Transverse colon (tissue), 4 donors: ENCODE data around the gene IFI27L1. TPM values are rescaled to one million over a fixed set of nuclear protein-coding genes. Genes with fewer than 3 reads are reported as not detected.

ENCODE experiments used
- DNase-seq: peaks from one replicate; pipeline ENCODE4 v3.0.0-alpha.2; 2019
- H3K27ac ChIP-seq, 4 donors: fragments of 200-600 bp; sonication (generic); 2 replicates each; pipeline ENCODE4 v1.5.1; 2016 to 2018; ENCODE audit warnings: inconsistent platforms in 4 of 4
- H3K27me3 ChIP-seq: fragments of 200-600 bp; sonication (generic); 2 replicates; pipeline ENCODE4 v1.5.1; 2017; ENCODE audit warnings: inconsistent platforms
- H3K36me3 ChIP-seq, 4 donors: fragments of 200-600 bp; sonication (generic); 2 replicates each; pipeline ENCODE4 v1.5.1; 2017 to 2019; ENCODE audit warnings: inconsistent platforms in 4 of 4
- H3K4me1 ChIP-seq, 4 donors: fragments of 200-600 bp; sonication (generic); 2 replicates each; pipeline ENCODE4 v1.5.1; 2017 to 2020; ENCODE audit warnings: inconsistent platforms in 4 of 4
- H3K4me3 ChIP-seq, 4 donors: fragments of 200-600 bp; sonication (generic); 1 replicate in 1 of 4; 2 replicates in 3 of 4; pipeline versions ENCODE4 v1.5.1 to v1.6.1; 2017 to 2019; ENCODE audit warnings: inconsistent platforms in 4 of 4
- H3K9me3 ChIP-seq, 2 donors: fragments of 200-600 bp; sonication (generic); 2 replicates each; pipeline ENCODE4 v1.5.1; 2017 to 2019; ENCODE audit warnings: inconsistent platforms in 2 of 2
- EP300 ChIP-seq: sonication (generic); formaldehyde crosslinking; IDR thresholded peaks from one replicate; pipeline ENCODE4 v1.6.1; 2017; ENCODE audit warnings: antibody characterized with exemption, low read depth
- POLR2A ChIP-seq: fragments of 450-650 bp; IDR thresholded peaks from one replicate; pipeline ENCODE4 v1.6.1; 2016; ENCODE audit warnings: antibody characterized with exemption, mild to moderate bottlenecking, moderate library complexity
- POLR2AphosphoS5 ChIP-seq, 3 donors: sonication (generic); formaldehyde crosslinking; IDR thresholded peaks; one replicate each; pipeline ENCODE4 v1.6.1; 2016; ENCODE audit warnings: antibody characterized with exemption in 3 of 3
- WGBS, 2 donors: methylation state at CpG; one replicate each; pipeline ENCODE4 v1.1.5; 2018; ENCODE audit warnings: low coverage in 1 of 2; 5-methylcytosine and 5-hydroxymethylcytosine counted together
- in situ Hi-C, 4 donors: fragments of 200-750 bp; cut with MboI; loops; one replicate each; pipeline versions ENCODE4 v1.15.0 to v1.15.1; 2017; ENCODE audit warnings: low sequenced_read_pairs in 3 of 4, low pct_ligation_motif_present in 1 of 4, low pct_unique_long_range_greater_than_20kb in 1 of 4
- intact Hi-C: fragments of 100-400 bp; cut with DNase I; formaldehyde crosslinking; loops from one replicate; pipeline ENCODE4 v1.15.1; 2023; ENCODE audit warnings: low total_unique reads
- total RNA-seq, 4 donors: library from RNA; depleted of rRNA; stranded (reverse); fragments of >200 nt; gene quantifications; one replicate each; pipeline ENCODE4 v1.1.0, GENCODE V29; 2016
- TF ChIP-seq, protein P1 (sequence below), 5 experiments: fragments of 200-600 bp in 3 of 5; fragments of 450-650 bp in 2 of 5; sonication (generic) in 3 of 5; IDR thresholded peaks; 1 replicate in 2 of 5; 2 replicates in 3 of 5; pipeline ENCODE4 v1.5.1; 2016 to 2017; ENCODE audit warnings: antibody characterized with exemption in 5 of 5, inconsistent platforms in 3 of 5, mild to moderate bottlenecking in 2 of 5, moderate library complexity in 1 of 5

Gene IFI27L1
- total RNA-seq, 4 donors from 2014 or later: 12.3 to 21.3 (median 17.9) TPM; not detected in 1

DNA sequence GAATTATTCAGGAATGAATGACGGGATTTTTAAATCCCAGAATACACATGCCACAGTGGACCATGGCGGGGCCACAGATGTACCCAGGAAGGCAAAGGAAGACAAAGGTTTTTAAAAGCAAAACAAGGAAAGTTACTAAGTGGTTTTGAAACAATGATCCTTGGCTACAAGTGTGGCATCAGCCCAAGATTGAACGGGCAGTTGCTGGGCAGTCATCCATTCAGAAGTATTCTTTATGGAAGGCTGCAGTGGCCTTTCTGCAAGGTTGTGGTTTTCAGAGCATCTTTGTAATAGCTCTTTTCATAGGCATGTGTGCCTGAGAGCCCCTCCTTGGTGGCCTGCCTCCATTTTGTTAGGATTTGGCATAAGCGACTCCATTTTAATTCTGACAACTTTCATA lies 16.0 kb downstream of the IFI27L1 start:
- no peak for DNase-seq
- H3K27me3 ChIP-seq: no peaks in the 10 kb centered on the region
- H3K36me3 ChIP-seq: no peaks in the 10 kb centered on the region
- 89 to 100% methylated on average over 3 to 4 of the region's 4 CpGs for WGBS, 2 donors
- H3K4me3 ChIP-seq: no peak overlapping the region
- in situ Hi-C loops (no loop called here), intact Hi-C loops (no loop called here)
- no peak overlapping the region for H3K27ac ChIP-seq
- no peaks in the 10 kb centered on the region for H3K9me3 ChIP-seq
- peaks cover 0 to 3% (median 0%) of the 10 kb centered on the region in 4 donors for H3K4me1 ChIP-seq
- TF ChIP-seq POLR2A (no peak), POLR2AphosphoS5 (IDR thresholded peaks at IDR 0.05) (no peak), EP300 (no peak)
- TF ChIP-seq, protein P1, sequence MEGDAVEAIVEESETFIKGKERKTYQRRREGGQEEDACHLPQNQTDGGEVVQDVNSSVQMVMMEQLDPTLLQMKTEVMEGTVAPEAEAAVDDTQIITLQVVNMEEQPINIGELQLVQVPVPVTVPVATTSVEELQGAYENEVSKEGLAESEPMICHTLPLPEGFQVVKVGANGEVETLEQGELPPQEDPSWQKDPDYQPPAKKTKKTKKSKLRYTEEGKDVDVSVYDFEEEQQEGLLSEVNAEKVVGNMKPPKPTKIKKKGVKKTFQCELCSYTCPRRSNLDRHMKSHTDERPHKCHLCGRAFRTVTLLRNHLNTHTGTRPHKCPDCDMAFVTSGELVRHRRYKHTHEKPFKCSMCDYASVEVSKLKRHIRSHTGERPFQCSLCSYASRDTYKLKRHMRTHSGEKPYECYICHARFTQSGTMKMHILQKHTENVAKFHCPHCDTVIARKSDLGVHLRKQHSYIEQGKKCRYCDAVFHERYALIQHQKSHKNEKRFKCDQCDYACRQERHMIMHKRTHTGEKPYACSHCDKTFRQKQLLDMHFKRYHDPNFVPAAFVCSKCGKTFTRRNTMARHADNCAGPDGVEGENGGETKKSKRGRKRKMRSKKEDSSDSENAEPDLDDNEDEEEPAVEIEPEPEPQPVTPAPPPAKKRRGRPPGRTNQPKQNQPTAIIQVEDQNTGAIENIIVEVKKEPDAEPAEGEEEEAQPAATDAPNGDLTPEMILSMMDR (IDR thresholded peaks at IDR 0.05): no peak

DNA sequence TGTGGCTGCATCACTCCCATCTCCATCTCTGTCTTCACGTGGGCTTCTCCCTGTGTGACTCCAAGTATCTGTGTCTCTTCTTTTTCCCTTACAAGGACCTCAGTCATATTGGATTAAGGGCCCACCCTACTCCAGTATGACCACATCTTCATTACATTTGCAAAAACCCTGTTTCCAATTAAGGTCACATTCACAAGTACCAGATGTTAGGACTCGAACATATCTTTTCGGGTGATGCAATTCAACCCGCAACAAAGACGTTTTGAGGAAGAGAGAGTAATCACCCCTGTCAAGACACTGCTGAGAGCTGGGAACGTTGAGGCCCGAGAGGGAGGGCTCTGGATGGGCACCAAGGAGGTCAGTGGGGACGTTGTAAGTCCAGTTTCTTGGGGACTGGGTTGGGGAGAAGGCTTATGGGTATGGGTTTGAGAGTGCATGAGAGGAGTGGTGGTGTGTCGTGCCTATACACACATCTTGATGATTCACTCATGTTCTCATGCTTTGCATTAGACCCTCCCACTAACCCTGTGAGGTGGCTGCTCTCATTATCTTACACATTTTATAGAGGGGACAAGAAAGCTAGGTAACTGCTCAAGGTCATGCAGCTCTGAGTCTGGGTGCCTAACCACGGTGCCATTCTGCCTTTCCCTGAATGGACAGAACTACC lies 17.3 kb downstream of the IFI27L1 start:
- TF ChIP-seq POLR2A (no peak), POLR2AphosphoS5 (IDR thresholded peaks at IDR 0.05) (no peak), EP300 (no peak)
- TF ChIP-seq, protein P1 (IDR thresholded peaks at IDR 0.05): no peak
- Histone ChIP-seq H3K27ac (no peak overlapping the region), H3K4me1 (peaks cover 0 to 14% (median 4%) of the 10 kb centered on the region in 4 donors), H3K36me3 (no peaks in the 10 kb centered on the region), H3K9me3 (no peaks in the 10 kb centered on the region), H3K27me3 (no peaks in the 10 kb centered on the region), H3K4me3 (no peak overlapping the region)
- intact Hi-C loops (no loop called here), in situ Hi-C loops (no loop called here)
- 78% methylated on average over 10 of the region's 10 CpGs; no CpG with 5 or more reads in 1 of the 2 donors for WGBS, 2 donors
- DNase-seq: no peak

DNA sequence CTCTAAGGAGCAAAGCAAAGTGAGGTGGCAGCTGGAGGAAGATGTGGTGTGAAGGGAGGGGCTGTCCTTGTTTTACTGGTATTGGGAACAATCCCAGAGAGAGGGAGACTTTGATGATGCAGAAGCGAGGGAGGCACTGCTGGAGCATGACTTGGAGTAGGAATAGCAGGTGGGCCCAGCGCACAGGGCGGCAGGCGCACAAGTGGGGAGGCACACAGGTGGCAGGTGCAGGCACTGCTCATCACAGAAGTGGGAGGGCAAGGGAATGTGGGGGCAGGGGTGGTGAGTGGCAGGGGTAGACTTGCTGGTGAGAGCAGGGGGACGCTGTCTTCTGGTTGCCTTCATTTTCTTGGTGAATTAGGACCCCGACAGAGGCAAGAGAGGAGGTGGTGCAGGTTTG lies 17.9 kb downstream of the IFI27L1 start:
- Histone ChIP-seq H3K27me3 (no peaks in the 10 kb centered on the region), H3K36me3 (no peaks in the 10 kb centered on the region), H3K27ac (no peak overlapping the region), H3K4me3 (no peak overlapping the region), H3K4me1 (peaks cover 0 to 19% (median 6%) of the 10 kb centered on the region in 4 donors), H3K9me3 (no peaks in the 10 kb centered on the region)
- TF ChIP-seq POLR2A: no peak
- TF ChIP-seq, protein P1 (IDR thresholded peaks at IDR 0.05): no peak
- in situ Hi-C loops: no loop called here
- DNase-seq: no peak
- intact Hi-C loops: no loop called here
- WGBS, 2 donors: 79 to 97% methylated on average over 6 of the region's 6 CpGs

GRCh38 chr14:94100847-94101246 lies 19.7 kb downstream of the IFI27L1 start:
- no peak for DNase-seq
- TF ChIP-seq, protein P1 (IDR thresholded peaks at IDR 0.05): no peak
- Histone ChIP-seq H3K27me3 (no peaks in the 10 kb centered on the region), H3K9me3 (no peaks in the 10 kb centered on the region), H3K27ac (no peak overlapping the region), H3K36me3 (no peaks in the 10 kb centered on the region), H3K4me3 (no peak overlapping the region), H3K4me1 (peaks cover 0 to 20% (median 6%) of the 10 kb centered on the region in 4 donors)
- in situ Hi-C loops (no loop called here), intact Hi-C loops (no loop called here)
- 65 to 80% methylated on average over 2 to 4 of the region's 4 CpGs for WGBS, 2 donors
